Activated B cell treated with CpG ODN at 0.5 μM for 24 hours (primary cell): Measurements from ENCODE around the gene SECISBP2. TPM values are rescaled to one million over a fixed set of nuclear protein-coding genes. Genes with fewer than 3 reads are reported as not detected.

Experiments used
- ATAC-seq: fragments of 200-7000 bp; cut with Tn5 transposase; one replicate; pipeline ENCODE4 v1.10.0; 2021; ENCODE audit warnings: low read depth, mild to moderate bottlenecking, moderate library complexity
- CTCF ChIA-PET: fragments of 350-600 bp; sonication (Branson Sonifier 250); formaldehyde crosslinking; loops from one replicate; lab custom pipeline; 2021; ENCODE audit warnings: antibody characterized with exemption; lab: Charles Lee
- POLR2A ChIA-PET: fragments of 350-600 bp; sonication (Branson Sonifier 250); formaldehyde crosslinking; loops from one replicate; lab custom pipeline; 2021; ENCODE audit warnings: antibody characterized with exemption; lab: Charles Lee
- DNase-seq: peaks from one replicate; pipeline ENCODE4 v3.0.0; 2022
- H3K27ac Mint-ChIP-seq: one replicate; pipeline ENCODE4 v1.8.0; 2020; ENCODE audit warnings: mixed read lengths
- H3K27me3 Mint-ChIP-seq: one replicate; pipeline ENCODE4 v1.8.0; 2021; ENCODE audit warnings: mixed read lengths
- H3K36me3 Mint-ChIP-seq: one replicate; pipeline ENCODE4 v1.8.0; 2021; ENCODE audit warnings: low read depth, mixed read lengths
- H3K4me1 Mint-ChIP-seq: one replicate; pipeline ENCODE4 v1.8.0; 2021; ENCODE audit warnings: mixed read lengths
- H3K4me3 Mint-ChIP-seq: one replicate; pipeline ENCODE4 v1.8.0; 2020; ENCODE audit warnings: mild to moderate bottlenecking, mixed read lengths
- H3K9me3 Mint-ChIP-seq: one replicate; pipeline ENCODE4 v1.8.0; 2020; ENCODE audit warnings: mixed read lengths
- intact Hi-C: fragments of 100-400 bp; cut with micrococcal nuclease; formaldehyde crosslinking; loops from one replicate; pipeline ENCODE4 v1.15.1; 2024
- total RNA-seq: library from RNA; stranded (reverse); gene quantifications from 2 replicates; pipeline ENCODE4 v1.2.3, GENCODE V29; 2022
- TF ChIP-seq, protein P1 (sequence below): fragments of 200-600 bp; IDR thresholded peaks from one replicate; pipeline ENCODE4 v1.8.0; 2022; ENCODE audit warnings: antibody characterized with exemption, mild to moderate bottlenecking

SECISBP2 gene
- total RNA-seq, 1 donor from 2014 or later = 97.1 TPM

GRCh38 chr9:89383721-89384300 is 65.5 kb downstream of the SECISBP2 start:
- H3K27me3 Mint-ChIP-seq = no peaks in the 10 kb centered on the region
- ATAC-seq (no peak), DNase-seq (no peak)
- intact Hi-C loops = loop anchor here (2.0 kb wide), 1 partner anchor 165 kb away; no protein-coding TSS in a partner anchor
- peaks cover 28% of the 10 kb centered on the region for H3K4me1 Mint-ChIP-seq
- ChIA-PET POLR2A (no interaction called here), CTCF (interaction anchor here (4.3 kb wide), 1 partner anchor 165 kb away, joined by 19 read pairs; no protein-coding TSS in a partner anchor)
- peaks cover 89% of the 10 kb centered on the region for H3K36me3 Mint-ChIP-seq
- TF ChIP-seq, protein P1, sequence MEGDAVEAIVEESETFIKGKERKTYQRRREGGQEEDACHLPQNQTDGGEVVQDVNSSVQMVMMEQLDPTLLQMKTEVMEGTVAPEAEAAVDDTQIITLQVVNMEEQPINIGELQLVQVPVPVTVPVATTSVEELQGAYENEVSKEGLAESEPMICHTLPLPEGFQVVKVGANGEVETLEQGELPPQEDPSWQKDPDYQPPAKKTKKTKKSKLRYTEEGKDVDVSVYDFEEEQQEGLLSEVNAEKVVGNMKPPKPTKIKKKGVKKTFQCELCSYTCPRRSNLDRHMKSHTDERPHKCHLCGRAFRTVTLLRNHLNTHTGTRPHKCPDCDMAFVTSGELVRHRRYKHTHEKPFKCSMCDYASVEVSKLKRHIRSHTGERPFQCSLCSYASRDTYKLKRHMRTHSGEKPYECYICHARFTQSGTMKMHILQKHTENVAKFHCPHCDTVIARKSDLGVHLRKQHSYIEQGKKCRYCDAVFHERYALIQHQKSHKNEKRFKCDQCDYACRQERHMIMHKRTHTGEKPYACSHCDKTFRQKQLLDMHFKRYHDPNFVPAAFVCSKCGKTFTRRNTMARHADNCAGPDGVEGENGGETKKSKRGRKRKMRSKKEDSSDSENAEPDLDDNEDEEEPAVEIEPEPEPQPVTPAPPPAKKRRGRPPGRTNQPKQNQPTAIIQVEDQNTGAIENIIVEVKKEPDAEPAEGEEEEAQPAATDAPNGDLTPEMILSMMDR = no peak
- no peak overlapping the region for H3K4me3 Mint-ChIP-seq
- H3K27ac Mint-ChIP-seq = peak overlapping the region; percentile 70
- no peaks in the 10 kb centered on the region for H3K9me3 Mint-ChIP-seq

GRCh38 chr9:89384783-89385182 is 66.5 kb downstream of the SECISBP2 start:
- no peak for ATAC-seq
- CTCF ChIA-PET = interaction anchor here (4.3 kb wide), 1 partner anchor 164 kb away, joined by 19 read pairs; no protein-coding TSS in a partner anchor

GRCh38 chr9:89386206-89386605 is 67.9 kb downstream of the SECISBP2 start:
- H3K27me3 Mint-ChIP-seq = no peaks in the 10 kb centered on the region

More at GRCh38 chr9:89384783-89385182, 66.5 kb downstream of the SECISBP2 start:
- Mint-ChIP-seq H3K27me3 (no peaks in the 10 kb centered on the region), H3K4me1 (peaks cover 28% of the 10 kb centered on the region), H3K9me3 (no peaks in the 10 kb centered on the region), H3K27ac (no peak overlapping the region), H3K4me3 (no peak overlapping the region), H3K36me3 (peaks cover 90% of the 10 kb centered on the region)
- intact Hi-C loops = no loop called here
- TF ChIP-seq, protein P1 = no peak
- no peak for DNase-seq
- POLR2A ChIA-PET = no interaction called here

DNA sequence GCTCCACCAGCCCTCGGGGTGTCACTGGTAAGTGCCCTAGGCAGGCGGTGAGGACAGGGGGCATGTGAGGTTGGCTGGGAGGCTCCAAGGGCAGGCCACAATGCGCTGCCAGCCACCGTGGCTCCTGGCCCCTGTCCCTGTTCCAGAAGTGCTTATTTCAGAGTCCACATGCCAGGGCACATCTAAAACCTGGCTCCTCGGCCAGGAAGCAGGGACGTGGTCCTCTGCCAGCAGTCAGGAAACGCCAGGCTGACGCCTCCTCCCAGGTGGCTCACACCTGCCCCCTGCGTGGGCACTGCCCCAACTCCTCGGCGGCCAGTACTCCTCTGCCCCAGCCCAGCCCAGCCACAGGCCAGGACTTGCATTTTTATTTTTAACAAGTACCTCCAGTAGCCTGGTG is 68.5 kb downstream of the SECISBP2 start:
- Mint-ChIP-seq H3K4me3 (no peak overlapping the region), H3K27me3 (no peaks in the 10 kb centered on the region), H3K36me3 (peaks cover 94% of the 10 kb centered on the region), H3K9me3 (no peaks in the 10 kb centered on the region), H3K27ac (no peak overlapping the region), H3K4me1 (peaks cover 24% of the 10 kb centered on the region)
- ATAC-seq (no peak), DNase-seq (no peak)
- intact Hi-C loops = no loop called here
- ChIA-PET POLR2A (no interaction called here), CTCF (no interaction called here)
- TF ChIP-seq, protein P1 = no peak

More at GRCh38 chr9:89386206-89386605, 67.9 kb downstream of the SECISBP2 start:
- ChIA-PET POLR2A (interaction anchor here (1.1 kb wide), 1 partner anchor 61 kb away, joined by 3 read pairs; no protein-coding TSS in a partner anchor), CTCF (no interaction called here)
- Mint-ChIP-seq H3K9me3 (no peaks in the 10 kb centered on the region), H3K4me3 (no peak overlapping the region), H3K36me3 (peaks cover 94% of the 10 kb centered on the region), H3K4me1 (peaks cover 28% of the 10 kb centered on the region), H3K27ac (peak overlapping the region; percentile 10)
- intact Hi-C loops = no loop called here
- DNase-seq (no peak), ATAC-seq (no peak)
- TF ChIP-seq, protein P1 = no peak

- ChIA-PET CTCF (interaction anchor here (1.0 to 1.5 kb wide), 2 partner anchors 12 to 162 kb away, joined by 3 to 5 read pairs; no protein-coding TSS in a partner anchor), POLR2A (no interaction called here)
- Mint-ChIP-seq H3K27ac (no peak overlapping the region), H3K4me3 (no peak overlapping the region), H3K9me3 (no peaks in the 10 kb centered on the region), H3K4me1 (peaks cover 19% of the 10 kb centered on the region), H3K27me3 (no peaks in the 10 kb centered on the region), H3K36me3 (peaks cover 96% of the 10 kb centered on the region)
- no peak for ATAC-seq
- TF ChIP-seq, protein P1 = no peak
- DNase-seq = no peak
- intact Hi-C loops = no loop called here
These were observed 69.0 kb downstream of the SECISBP2 start for GRCh38 chr9:89387197-89387849.
